Measurements from ENCODE around the gene CYP4F22. TPM values are rescaled to one million over a fixed set of nuclear protein-coding genes. Genes with fewer than 3 reads are reported as not detected.

CYP4F22 gene
- total and polyA plus RNA-seq, 4 experiments from 2014 or later: 0.44 to 1.7 (median 0.84) TPM

- Mint-ChIP-seq H3K36me3 (no peaks in the 10 kb centered on the region), H3K9me3 (no peaks in the 10 kb centered on the region), H3K27ac (no peak overlapping the region), H3K27me3 (no peaks in the 10 kb centered on the region), H3K4me3 (no peak overlapping the region), H3K4me1 (peaks cover 0 to 2% (median 0%) of the 10 kb centered on the region in 4 donors)
- H3K4me1 ChIP-seq (ENCODE audit: insufficient read depth, low read length): no peaks in the 10 kb centered on the region
- H3K4me3 ChIP-seq (ENCODE audit: low read length in 2 of 2): no peak overlapping the region
- intact Hi-C loops (cut with micrococcal nuclease): no loop called here
- H3K27ac ChIP-seq (ENCODE audit: low read depth, low read length): no peak overlapping the region
- POLR2A ChIA-PET (ENCODE audit: partially characterized antibody): no interaction called here
- no peaks in the 10 kb centered on the region for H3K27me3 ChIP-seq (ENCODE audit: insufficient read depth, low read length)
- H3K9me3 ChIP-seq (ENCODE audit: control insufficient read depth in 1 of 2, low read length in 2 of 2): no peaks in the 10 kb centered on the region
- CTCF ChIA-PET (ENCODE audit: partially characterized antibody): no interaction called here
- no peaks in the 10 kb centered on the region for H3K36me3 ChIP-seq (ENCODE audit: insufficient read depth, low read length)
- no peak for DNase-seq
Measured at GRCh38 chr19:15488489-15489226, 19.7 kb upstream of the CYP4F22 start.

- no peaks in the 10 kb centered on the region for H3K4me1 ChIP-seq (ENCODE audit: insufficient read depth, low read length)
- ChIA-PET CTCF (ENCODE audit: partially characterized antibody) (no interaction called here), POLR2A (ENCODE audit: partially characterized antibody) (no interaction called here)
- H3K27me3 Mint-ChIP-seq: no peaks in the 10 kb centered on the region
- no peak overlapping the region for H3K4me3 Mint-ChIP-seq
- no peak for DNase-seq
- H3K4me3 ChIP-seq (ENCODE audit: low read length in 2 of 2): no peak overlapping the region
- peaks cover 0 to 3% (median 1%) of the 10 kb centered on the region in 4 donors for H3K4me1 Mint-ChIP-seq
- H3K9me3 ChIP-seq (ENCODE audit: control insufficient read depth in 1 of 2, low read length in 2 of 2): no peaks in the 10 kb centered on the region
- intact Hi-C loops (cut with micrococcal nuclease): no loop called here
- no peaks in the 10 kb centered on the region for H3K27me3 ChIP-seq (ENCODE audit: insufficient read depth, low read length)
- H3K27ac ChIP-seq (ENCODE audit: low read depth, low read length): no peak overlapping the region
- no peaks in the 10 kb centered on the region for H3K9me3 Mint-ChIP-seq
- H3K36me3 ChIP-seq (ENCODE audit: insufficient read depth, low read length): no peaks in the 10 kb centered on the region
- H3K27ac Mint-ChIP-seq: no peak overlapping the region
- no peaks in the 10 kb centered on the region for H3K36me3 Mint-ChIP-seq
Measured at GRCh38 chr19:15495151-15495550, 13.2 kb upstream of the CYP4F22 start.

GRCh38 chr19:15498156-15498858, 10.0 kb upstream of the CYP4F22 start:
- Mint-ChIP-seq H3K36me3 (no peaks in the 10 kb centered on the region), H3K4me3 (no peak overlapping the region), H3K9me3 (no peaks in the 10 kb centered on the region), H3K27me3 (no peaks in the 10 kb centered on the region), H3K4me1 (peaks cover 0 to 16% (median 6%) of the 10 kb centered on the region in 4 donors), H3K27ac (peak overlapping the region in 1 of 7 donors; percentile 2)
- no peak for DNase-seq
- H3K27ac ChIP-seq (ENCODE audit: low read depth, low read length): no peak overlapping the region
- H3K36me3 ChIP-seq (ENCODE audit: insufficient read depth, low read length): no peaks in the 10 kb centered on the region
- H3K27me3 ChIP-seq (ENCODE audit: insufficient read depth, low read length): no peaks in the 10 kb centered on the region
- no peak overlapping the region for H3K4me3 ChIP-seq (ENCODE audit: low read length in 2 of 2)
- no peaks in the 10 kb centered on the region for H3K9me3 ChIP-seq (ENCODE audit: control insufficient read depth in 1 of 2, low read length in 2 of 2)
- H3K4me1 ChIP-seq (ENCODE audit: insufficient read depth, low read length): no peaks in the 10 kb centered on the region
- ChIA-PET CTCF (ENCODE audit: partially characterized antibody) (interaction anchor here (1.0 kb wide), 1 partner anchor 26 kb away, joined by 3 read pairs; no protein-coding TSS in a partner anchor), POLR2A (ENCODE audit: partially characterized antibody) (no interaction called here)
- intact Hi-C loops (cut with micrococcal nuclease): no loop called here

- H3K27ac Mint-ChIP-seq: no peak overlapping the region
- DNase-seq: no peak
- no peaks in the 10 kb centered on the region for H3K27me3 Mint-ChIP-seq
- ChIA-PET POLR2A (ENCODE audit: partially characterized antibody) (no interaction called here), CTCF (ENCODE audit: partially characterized antibody) (no interaction called here)
- no peaks in the 10 kb centered on the region for H3K9me3 Mint-ChIP-seq
- intact Hi-C loops (cut with micrococcal nuclease): no loop called here
- no peak overlapping the region for H3K4me3 Mint-ChIP-seq
- Histone ChIP-seq H3K4me3 (ENCODE audit: low read length in 2 of 2) (no peak overlapping the region), H3K4me1 (ENCODE audit: insufficient read depth, low read length) (no peaks in the 10 kb centered on the region), H3K9me3 (ENCODE audit: control insufficient read depth in 1 of 2, low read length in 2 of 2) (no peaks in the 10 kb centered on the region), H3K36me3 (ENCODE audit: insufficient read depth, low read length) (no peaks in the 10 kb centered on the region), H3K27ac (ENCODE audit: low read depth, low read length) (no peak overlapping the region), H3K27me3 (ENCODE audit: insufficient read depth, low read length) (no peaks in the 10 kb centered on the region)
- H3K4me1 Mint-ChIP-seq: peaks cover 0 to 16% (median 6%) of the 10 kb centered on the region in 4 donors
- no peaks in the 10 kb centered on the region for H3K36me3 Mint-ChIP-seq
Measured at GRCh38 chr19:15498910-15499309, 9.4 kb upstream of the CYP4F22 start.

- no peak overlapping the region for H3K4me3 Mint-ChIP-seq
- intact Hi-C loops (cut with micrococcal nuclease): no loop called here
- peaks cover 0 to 18% (median 6%) of the 10 kb centered on the region in 4 donors for H3K4me1 Mint-ChIP-seq
- no peaks in the 10 kb centered on the region for H3K36me3 Mint-ChIP-seq
- CTCF ChIA-PET (ENCODE audit: partially characterized antibody): no interaction called here
- POLR2A ChIA-PET (ENCODE audit: partially characterized antibody): interaction anchor here (1.5 to 1.8 kb wide), 2 partner anchors 12 to 38 kb away, joined by 4 to 9 read pairs; partner anchors contain the start of gene RASAL3
- Histone ChIP-seq H3K27me3 (ENCODE audit: insufficient read depth, low read length) (no peaks in the 10 kb centered on the region), H3K4me1 (ENCODE audit: insufficient read depth, low read length) (no peaks in the 10 kb centered on the region), H3K27ac (ENCODE audit: low read depth, low read length) (no peak overlapping the region), H3K4me3 (ENCODE audit: low read length in 2 of 2) (no peak overlapping the region), H3K36me3 (ENCODE audit: insufficient read depth, low read length) (no peaks in the 10 kb centered on the region), H3K9me3 (ENCODE audit: control insufficient read depth in 1 of 2, low read length in 2 of 2) (no peaks in the 10 kb centered on the region)
- H3K27ac Mint-ChIP-seq: peak overlapping the region in 1 of 7 donors; percentile 28
- DNase-seq: no peak
- no peaks in the 10 kb centered on the region for H3K9me3 Mint-ChIP-seq
- no peaks in the 10 kb centered on the region for H3K27me3 Mint-ChIP-seq
Measured at GRCh38 chr19:15501596-15501995, 6.7 kb upstream of the CYP4F22 start.

- Mint-ChIP-seq H3K9me3 (no peaks in the 10 kb centered on the region), H3K36me3 (no peaks in the 10 kb centered on the region), H3K4me3 (no peak overlapping the region), H3K4me1 (peaks cover 2 to 19% (median 6%) of the 10 kb centered on the region in 4 donors), H3K27me3 (no peaks in the 10 kb centered on the region), H3K27ac (no peak overlapping the region)
- Histone ChIP-seq H3K27ac (ENCODE audit: low read depth, low read length) (no peak overlapping the region), H3K27me3 (ENCODE audit: insufficient read depth, low read length) (no peaks in the 10 kb centered on the region), H3K4me1 (ENCODE audit: insufficient read depth, low read length) (no peaks in the 10 kb centered on the region), H3K9me3 (ENCODE audit: control insufficient read depth in 1 of 2, low read length in 2 of 2) (no peaks in the 10 kb centered on the region), H3K36me3 (ENCODE audit: insufficient read depth, low read length) (no peaks in the 10 kb centered on the region), H3K4me3 (ENCODE audit: low read length in 2 of 2) (no peak overlapping the region)
- intact Hi-C loops (cut with micrococcal nuclease): no loop called here
- POLR2A ChIA-PET (ENCODE audit: partially characterized antibody): interaction anchor here (1.5 kb wide), 1 partner anchor 12 kb away, joined by 4 read pairs; no protein-coding TSS in a partner anchor
- DNase-seq: no peak
- CTCF ChIA-PET (ENCODE audit: partially characterized antibody): no interaction called here
Measured at GRCh38 chr19:15502264-15502663, 6.1 kb upstream of the CYP4F22 start.

- Mint-ChIP-seq H3K4me1 (peaks cover 15 to 26% (median 21%) of the 10 kb centered on the region in 4 donors), H3K27ac (peak overlapping the region in 1 of 7 donors; percentile 29), H3K27me3 (peaks cover 1 to 3% of the 10 kb centered on the region in 2 donors), H3K9me3 (no peaks in the 10 kb centered on the region), H3K36me3 (no peaks in the 10 kb centered on the region), H3K4me3 (no peak overlapping the region)
- no peak for DNase-seq
- Histone ChIP-seq H3K4me3 (ENCODE audit: low read length in 2 of 2) (no peak overlapping the region), H3K27ac (ENCODE audit: low read depth, low read length) (no peak overlapping the region), H3K27me3 (ENCODE audit: insufficient read depth, low read length) (peaks cover 5% of the 10 kb centered on the region), H3K9me3 (ENCODE audit: control insufficient read depth in 1 of 2, low read length in 2 of 2) (no peaks in the 10 kb centered on the region), H3K36me3 (ENCODE audit: insufficient read depth, low read length) (no peaks in the 10 kb centered on the region), H3K4me1 (ENCODE audit: insufficient read depth, low read length) (peaks cover 16% of the 10 kb centered on the region)
- intact Hi-C loops (cut with micrococcal nuclease): no loop called here
- CTCF ChIA-PET (ENCODE audit: partially characterized antibody): interaction anchor here (0.8 kb wide), 1 partner anchor 50 kb away, joined by 3 read pairs; no protein-coding TSS in a partner anchor
- POLR2A ChIA-PET (ENCODE audit: partially characterized antibody): interaction anchor here (1.5 kb wide), 1 partner anchor 39 kb away, joined by 4 read pairs; no protein-coding TSS in a partner anchor
Measured at GRCh38 chr19:15506074-15506571, 2.2 kb upstream of the CYP4F22 start.

Data from CD4-positive, alpha-beta memory T cell (primary cell).